Cardiac muscle cell (in vitro differentiated cells and primary cell): ENCODE data around the gene ITGA11. TPM values are rescaled to one million over a fixed set of nuclear protein-coding genes. Genes with fewer than 3 reads are reported as not detected.

Source experiments
- DNase-seq, 2 donors: peaks; one replicate each; pipeline versions ENCODE4 v3.0.0 to v3.0.0-alpha.2; 2010 to 2017; ENCODE audit warnings: low read depth in 1 of 2, low spot score in 1 of 2
- H3K27ac ChIP-seq: fragments of 200-600 bp; sonication (generic); 2 replicates; pipeline ENCODE4 v1.5.1; 2016
- H3K27me3 ChIP-seq: fragments of 200-600 bp; sonication (generic); 2 replicates; pipeline ENCODE4 v1.6.0; 2016; ENCODE audit warnings: control low read depth
- H3K36me3 ChIP-seq: fragments of 200-600 bp; sonication (generic); 2 replicates; pipeline ENCODE4 v1.5.1; 2016; ENCODE audit warnings: control low read depth
- H3K4me1 ChIP-seq: fragments of 200-600 bp; sonication (generic); 2 replicates; pipeline ENCODE4 v1.8.1; 2017; ENCODE audit warnings: low read depth, mild to moderate bottlenecking, mixed run types
- H3K4me3 ChIP-seq: fragments of 200-600 bp; sonication (generic); 2 replicates; pipeline ENCODE4 v1.5.1; 2016; ENCODE audit warnings: mild to moderate bottlenecking
- H3K9me3 ChIP-seq: fragments of 200-600 bp; sonication (generic); 2 replicates; pipeline ENCODE4 v1.5.1; 2017; ENCODE audit warnings: low read depth, mild to moderate bottlenecking, control low read depth
- polyA plus RNA-seq: library from polyadenylated mRNA; unstranded; fragments of >200 nt; fragmentation: Nextera tagmentation; extraction: Ambion mirVana; gene quantifications from 2 replicates; pipeline ENCODE4 v1.2.1, GENCODE V29; 2016
- total RNA-seq: library from RNA; depleted of rRNA; stranded (reverse); fragments of >200 nt; gene quantifications from 2 replicates; pipeline ENCODE4 v1.2.3, GENCODE V29; 2016
- TF ChIP-seq, protein P1 (sequence below): IDR thresholded peaks from 2 replicates; pipeline ENCODE4 v1.5.1; 2012; ENCODE audit warnings: low read depth, mild to moderate bottlenecking, low read length

The ITGA11 gene
- total and polyA plus RNA-seq, 2 experiments from 2014 or later = 0.12 to 1.2 TPM

DNA sequence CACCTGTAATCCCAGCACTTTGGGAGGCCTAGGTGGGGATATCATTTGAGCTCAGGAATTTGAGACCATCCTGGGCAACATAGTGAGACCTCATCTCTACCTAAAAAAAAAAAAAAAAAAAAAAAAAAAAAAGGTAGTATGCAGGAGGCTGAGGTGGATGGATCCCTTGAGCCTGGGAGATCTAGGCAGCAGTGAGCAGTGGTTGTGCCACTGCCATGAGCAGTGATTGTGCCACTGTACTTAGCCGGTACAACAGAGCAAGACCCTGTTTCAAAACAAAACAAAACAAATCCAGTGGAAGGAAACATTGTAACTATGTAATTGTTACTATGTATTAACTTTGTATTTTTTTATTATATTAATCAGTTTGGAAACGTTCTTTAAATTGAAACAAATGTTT is 148.6 kb downstream of the ITGA11 start:
- H3K36me3 ChIP-seq = peaks cover 9% of the 10 kb centered on the region
- no peaks in the 10 kb centered on the region for H3K27me3 ChIP-seq
- H3K4me3 ChIP-seq = no peak overlapping the region
- H3K9me3 ChIP-seq = no peaks in the 10 kb centered on the region
- H3K4me1 ChIP-seq = peaks cover 36% of the 10 kb centered on the region
- no peak overlapping the region for H3K27ac ChIP-seq
- no peak for DNase-seq
- TF ChIP-seq, protein P1, sequence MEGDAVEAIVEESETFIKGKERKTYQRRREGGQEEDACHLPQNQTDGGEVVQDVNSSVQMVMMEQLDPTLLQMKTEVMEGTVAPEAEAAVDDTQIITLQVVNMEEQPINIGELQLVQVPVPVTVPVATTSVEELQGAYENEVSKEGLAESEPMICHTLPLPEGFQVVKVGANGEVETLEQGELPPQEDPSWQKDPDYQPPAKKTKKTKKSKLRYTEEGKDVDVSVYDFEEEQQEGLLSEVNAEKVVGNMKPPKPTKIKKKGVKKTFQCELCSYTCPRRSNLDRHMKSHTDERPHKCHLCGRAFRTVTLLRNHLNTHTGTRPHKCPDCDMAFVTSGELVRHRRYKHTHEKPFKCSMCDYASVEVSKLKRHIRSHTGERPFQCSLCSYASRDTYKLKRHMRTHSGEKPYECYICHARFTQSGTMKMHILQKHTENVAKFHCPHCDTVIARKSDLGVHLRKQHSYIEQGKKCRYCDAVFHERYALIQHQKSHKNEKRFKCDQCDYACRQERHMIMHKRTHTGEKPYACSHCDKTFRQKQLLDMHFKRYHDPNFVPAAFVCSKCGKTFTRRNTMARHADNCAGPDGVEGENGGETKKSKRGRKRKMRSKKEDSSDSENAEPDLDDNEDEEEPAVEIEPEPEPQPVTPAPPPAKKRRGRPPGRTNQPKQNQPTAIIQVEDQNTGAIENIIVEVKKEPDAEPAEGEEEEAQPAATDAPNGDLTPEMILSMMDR = no peak

DNA sequence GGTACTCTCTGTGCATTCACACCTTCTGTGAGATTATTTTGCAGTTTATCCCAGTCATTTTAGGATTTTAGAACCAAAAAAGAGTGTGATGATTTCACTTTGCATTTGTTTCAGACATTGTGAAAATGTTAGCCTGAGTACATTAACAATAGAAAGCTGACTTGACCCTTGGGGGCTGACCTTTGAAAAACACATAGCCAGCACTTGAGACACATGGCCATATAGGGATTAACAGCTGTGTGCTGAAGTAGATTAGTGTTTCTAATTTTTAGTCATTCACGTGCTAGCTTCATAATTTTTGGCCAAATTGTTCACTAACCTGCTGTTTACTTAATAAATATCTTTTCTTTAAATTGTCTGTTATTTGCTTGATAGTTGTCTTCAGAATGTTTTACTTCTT is 151.0 kb downstream of the ITGA11 start:
- TF ChIP-seq, protein P1 = no peak
- Histone ChIP-seq H3K36me3 (peaks cover 9% of the 10 kb centered on the region), H3K9me3 (no peaks in the 10 kb centered on the region), H3K4me1 (peaks cover 45% of the 10 kb centered on the region), H3K27me3 (no peaks in the 10 kb centered on the region), H3K4me3 (peak overlapping the region; percentile 70), H3K27ac (peak overlapping the region; percentile 96)
- no peak for DNase-seq

DNA sequence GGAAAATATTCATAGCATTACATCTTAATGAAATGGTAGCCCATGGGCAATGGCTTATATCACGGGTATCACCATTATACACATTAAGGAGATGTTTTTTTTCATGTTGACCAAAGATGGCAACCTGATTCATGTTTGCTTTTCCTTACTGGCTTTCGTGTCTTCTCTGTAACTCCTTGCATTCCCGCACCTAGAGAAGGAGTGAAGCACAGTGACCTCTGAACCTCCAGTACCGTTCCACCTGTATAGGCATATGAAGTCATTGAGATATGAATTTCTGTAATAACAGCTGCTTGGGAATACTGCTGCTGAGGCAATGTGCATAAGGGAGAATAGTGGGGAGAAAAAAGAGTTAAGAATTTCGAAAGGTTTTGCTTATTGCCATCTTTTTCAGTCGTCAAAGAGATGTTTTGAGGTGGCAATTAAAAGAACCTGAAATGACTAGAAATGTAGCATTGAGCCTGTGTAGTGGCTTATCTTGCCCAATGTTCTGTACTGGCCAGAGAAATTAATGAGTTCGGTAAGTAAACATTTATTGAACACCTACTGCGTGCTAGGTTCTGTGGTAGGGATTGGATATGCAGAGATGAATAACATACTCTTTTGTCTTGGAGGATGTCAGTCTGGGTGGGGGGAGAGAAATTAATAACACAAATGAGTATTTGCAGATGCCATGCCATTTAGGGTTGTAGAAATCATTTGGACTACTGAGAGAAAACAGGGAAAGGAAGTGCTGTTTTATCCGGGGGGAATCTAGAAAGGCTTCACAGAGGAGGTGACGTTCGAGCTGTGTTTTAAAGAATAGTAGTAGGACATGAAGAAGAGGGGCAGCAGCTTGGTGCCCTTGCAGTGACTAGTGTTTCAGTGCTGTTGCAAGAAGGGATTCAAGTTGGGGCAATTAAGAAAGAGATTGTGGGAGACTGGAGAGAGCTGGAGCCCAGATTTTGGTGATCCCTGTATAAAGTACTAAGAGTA is 151.9 kb downstream of the ITGA11 start:
- DNase-seq = no peak
- Histone ChIP-seq H3K27ac (peak overlapping the region; percentile 96), H3K9me3 (no peaks in the 10 kb centered on the region), H3K4me1 (peaks cover 45% of the 10 kb centered on the region), H3K36me3 (peaks cover 9% of the 10 kb centered on the region), H3K27me3 (no peaks in the 10 kb centered on the region), H3K4me3 (peak overlapping the region; percentile 70)
- TF ChIP-seq, protein P1 = no peak

DNA sequence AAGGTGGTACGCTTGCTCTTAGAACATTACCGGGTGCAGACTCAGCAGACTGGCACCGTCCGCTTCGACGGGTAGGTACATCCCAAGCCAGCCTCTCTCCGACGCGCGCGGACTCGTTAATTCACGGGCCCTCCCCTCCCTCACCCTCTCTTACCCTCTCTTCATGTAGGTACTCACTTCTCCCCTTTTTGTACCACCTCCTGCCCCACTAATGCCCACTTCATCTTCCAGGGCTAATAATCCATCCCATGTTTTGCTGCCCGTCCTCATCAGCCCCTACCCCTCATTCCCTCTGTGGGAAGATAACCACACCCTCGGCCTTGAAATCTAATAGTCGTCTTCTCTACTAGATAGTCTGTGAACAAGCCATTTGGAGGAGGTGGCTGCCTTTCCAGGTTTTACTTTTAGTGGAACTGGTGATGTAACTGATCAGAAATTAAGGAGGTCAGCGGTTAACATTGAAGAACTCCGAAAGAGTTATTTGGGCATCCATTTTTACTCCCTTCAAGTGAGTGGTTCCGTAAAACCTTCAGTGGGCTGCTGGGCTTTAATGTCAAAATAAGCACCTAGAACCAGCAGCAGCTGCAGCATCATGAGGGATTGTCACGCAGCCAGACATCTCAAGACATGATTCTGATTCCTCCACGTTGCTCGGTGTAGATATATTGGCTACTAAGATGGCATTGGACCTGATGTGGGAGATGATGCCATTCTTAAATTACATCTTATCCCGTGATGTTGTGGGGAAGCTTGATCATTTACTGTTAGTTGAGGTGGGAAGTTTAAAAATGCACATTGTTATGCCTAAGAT is 153.2 kb downstream of the ITGA11 start:
- peak; percentile 24 to 26 for DNase-seq
- peak overlapping the region; percentile 96 for H3K27ac ChIP-seq

GRCh38 chr15:68278345-68278594 is 153.7 kb downstream of the ITGA11 start:
- no peaks in the 10 kb centered on the region for H3K27me3 ChIP-seq
- no peak for DNase-seq
- peak overlapping the region; percentile 96 for H3K27ac ChIP-seq
- peak overlapping the region; percentile 70 for H3K4me3 ChIP-seq
- no peaks in the 10 kb centered on the region for H3K36me3 ChIP-seq
- peaks cover 46% of the 10 kb centered on the region for H3K4me1 ChIP-seq
- TF ChIP-seq, protein P1 = peak; percentile 39
- H3K9me3 ChIP-seq = no peaks in the 10 kb centered on the region

More for the DNA sequence above, 153.2 kb downstream of the ITGA11 start:
- TF ChIP-seq, protein P1 = no peak
- Histone ChIP-seq H3K9me3 (no peaks in the 10 kb centered on the region), H3K4me1 (peaks cover 45% of the 10 kb centered on the region), H3K27me3 (no peaks in the 10 kb centered on the region), H3K36me3 (no peaks in the 10 kb centered on the region), H3K4me3 (peak overlapping the region; percentile 70)
